MM.1S (cell line): ENCODE data around the gene HSPA1B.
A peak's percentile ranks its signal among the peaks of the same experiment; 100 is the strongest.
"Not testable (repeated sequence)": the region's sequence is repeated elsewhere in the genome, so short reads cannot be mapped to it uniquely, and the experiment has no call there.

ENCODE experiments used
- DNase-seq: peaks from one replicate; pipeline ENCODE4 v3.0.0-alpha.2; 2015
- H2AFZ ChIP-seq: fragments of 300-600 bp; sonication (generic); 2 replicates; pipeline ENCODE4 v1.6.0; 2016; ENCODE audit warnings: antibody characterized with exemption, low read length
- H3F3A ChIP-seq: fragments of 300-600 bp; sonication (generic); 2 replicates; pipeline ENCODE4 v1.6.1; 2016; ENCODE audit warnings: mild to moderate bottlenecking, antibody characterized with exemption, low read length, moderate library complexity, mixed read lengths; ENCODE audit not compliant: insufficient read depth
- H3K27ac ChIP-seq: fragments of 300-600 bp; sonication (generic); 2 replicates; pipeline ENCODE4 v1.5.1; 2016; ENCODE audit warnings: mild to moderate bottlenecking, low read length
- H3K27me3 ChIP-seq: fragments of 300-600 bp; sonication (generic); replicated peaks from 2 replicates; pipeline ENCODE4 v1.6.0; 2016; ENCODE audit warnings: low read length; ENCODE audit not compliant: insufficient read depth
- H3K36me3 ChIP-seq: fragments of 300-600 bp; sonication (generic); replicated peaks from 2 replicates; pipeline ENCODE4 v1.6.1; 2016; ENCODE audit warnings: mild to moderate bottlenecking, low read length, mixed read lengths; ENCODE audit not compliant: insufficient read depth
- H3K4me1 ChIP-seq: fragments of 300-600 bp; sonication (generic); 2 replicates; pipeline ENCODE4 v1.6.1; 2016; ENCODE audit warnings: low read length, mixed read lengths
- H3K4me2 ChIP-seq: fragments of 300-600 bp; sonication (generic); 2 replicates; pipeline ENCODE4 v1.6.0; 2016; ENCODE audit warnings: low read depth, low read length
- H3K4me3 ChIP-seq: fragments of 300-600 bp; sonication (generic); 2 replicates; pipeline ENCODE4 v1.5.1; 2016; ENCODE audit warnings: low read length, mixed read lengths
- H3K79me2 ChIP-seq: fragments of 300-600 bp; sonication (generic); 2 replicates; pipeline ENCODE4 v1.6.1; 2016; ENCODE audit warnings: mixed run types, low read length, mixed read lengths
- H3K9ac ChIP-seq: fragments of 300-600 bp; sonication (generic); 2 replicates; pipeline ENCODE4 v1.6.1; 2016; ENCODE audit warnings: low read length, mixed read lengths
- H3K9me2 ChIP-seq: fragments of 300-600 bp; sonication (generic); replicated peaks from 2 replicates; pipeline ENCODE4 v1.6.1; 2016; ENCODE audit warnings: mild to moderate bottlenecking, low read length, mixed read lengths; ENCODE audit not compliant: insufficient read depth
- H3K9me3 ChIP-seq: fragments of 300-600 bp; sonication (generic); replicated peaks from 2 replicates; pipeline ENCODE4 v1.6.1; 2016; ENCODE audit warnings: mild to moderate bottlenecking, low read length, mixed read lengths; ENCODE audit not compliant: insufficient read depth
- H4K20me1 ChIP-seq: fragments of 300-600 bp; sonication (generic); 2 replicates; pipeline ENCODE4 v1.6.1; 2016; ENCODE audit warnings: mild to moderate bottlenecking, low read length, moderate library complexity, mixed read lengths; ENCODE audit not compliant: insufficient read depth
- CTCF ChIP-seq: fragments of 300-600 bp; sonication (generic); IDR thresholded peaks from 2 replicates; pipeline ENCODE4 v1.5.1; 2016; ENCODE audit warnings: antibody characterized with exemption, low read length, mixed read lengths
- EZH2 ChIP-seq: fragments of 300-600 bp; sonication (generic); optimal IDR thresholded peaks from 2 replicates; pipeline ENCODE3; 2017; ENCODE audit warnings: low read depth, mild to moderate bottlenecking, antibody characterized with exemption, low read length, mixed read lengths
- EZH2phosphoT487 ChIP-seq: fragments of 300-600 bp; sonication (generic); IDR thresholded peaks from 2 replicates; pipeline ENCODE4 v1.6.1; 2018; ENCODE audit warnings: antibody characterized with exemption, low read length

Gene HSPA1B

GRCh38 chr6:31836047-31836473 is 8.5 kb downstream of the HSPA1B start:
- Histone ChIP-seq H3K36me3 (peaks cover 27% of the 10 kb centered on the region; the same call in 1 of the 2 replicates), H3K4me2 (peak overlapping the region; percentile 99), H3K79me2 (peaks cover 52% of the 10 kb centered on the region), H3K27me3 (no peaks in the 10 kb centered on the region), H3K9me3 (no peaks in the 10 kb centered on the region), H4K20me1 (peaks cover 27% of the 10 kb centered on the region), H3K9ac (peak overlapping the region; percentile 97), H2AFZ (no peak overlapping the region), H3F3A (peaks cover 93% of the 10 kb centered on the region), H3K27ac (peak overlapping the region; percentile 81; the same call in 1 of the 2 replicates), H3K4me3 (peak overlapping the region; percentile 98), H3K9me2 (no peaks in the 10 kb centered on the region), H3K4me1 (peaks cover 22% of the 10 kb centered on the region)
- TF ChIP-seq EZH2phosphoT487, result no peak
- TF ChIP-seq EZH2, result no peak
- no peak for TF ChIP-seq CTCF
- DNase-seq, result no peak

DNA sequence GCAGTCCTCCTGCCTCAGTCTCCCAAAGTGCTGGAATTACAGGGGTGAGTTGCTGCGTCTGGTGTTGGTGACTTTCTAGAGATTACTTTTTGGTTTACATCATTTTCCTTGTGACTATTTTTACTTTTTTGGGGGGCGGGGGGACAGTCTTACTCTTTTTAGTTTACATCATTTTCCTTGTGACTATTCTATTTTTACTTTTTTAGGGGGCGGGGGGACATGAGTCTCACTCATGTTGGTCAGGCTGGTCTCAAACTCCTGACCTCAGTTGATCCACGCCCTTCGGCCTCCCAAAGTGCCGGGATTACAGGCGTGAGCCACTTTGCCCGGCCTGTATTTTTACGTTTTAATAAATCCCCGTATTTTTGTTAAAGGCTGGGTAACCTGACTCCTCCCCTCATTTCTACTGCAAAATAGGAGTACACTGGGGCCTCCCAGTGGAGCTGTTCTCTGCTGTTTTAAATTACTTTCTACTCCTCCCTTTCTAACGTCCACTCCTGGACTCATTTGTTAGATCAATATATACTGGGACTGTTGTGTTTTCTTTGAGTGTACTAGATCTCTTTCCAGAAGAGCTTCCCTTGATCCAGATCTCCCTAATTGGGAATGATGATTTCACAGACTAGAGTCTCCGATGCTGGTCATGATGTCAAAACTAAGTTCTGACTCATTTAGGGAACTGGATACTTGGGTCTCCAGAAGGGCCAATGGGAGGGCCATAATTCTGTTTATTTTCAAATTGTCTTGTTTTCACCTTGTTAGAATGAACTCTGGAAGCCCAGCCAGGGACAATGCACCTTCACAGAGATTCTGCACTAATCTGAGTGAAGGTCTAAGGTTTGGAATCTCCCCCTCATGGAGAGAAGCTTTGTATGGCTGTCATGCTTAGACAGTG is 9.2 kb downstream of the HSPA1B start:
- H3K27ac ChIP-seq, result peak overlapping the region; percentile 81; the same call in 1 of the 2 replicates
- H3K4me1 ChIP-seq, result peaks cover 20% of the 10 kb centered on the region
- H3K36me3 ChIP-seq, result peaks cover 27% of the 10 kb centered on the region; the same call in 1 of the 2 replicates
- H3K9me2 ChIP-seq, result no peaks in the 10 kb centered on the region
- DNase-seq, result peak; percentile 29
- TF ChIP-seq CTCF, result peak; percentile 20; the same call in 1 of the 2 replicates
- no peak for TF ChIP-seq EZH2
- no peak for TF ChIP-seq EZH2phosphoT487
- H2AFZ ChIP-seq, result no peak overlapping the region
- H3K4me2 ChIP-seq, result peak overlapping the region; percentile 99
- peaks cover 27% of the 10 kb centered on the region for H4K20me1 ChIP-seq
- H3K79me2 ChIP-seq, result peaks cover 45% of the 10 kb centered on the region
- H3F3A ChIP-seq, result peaks cover 93% of the 10 kb centered on the region
- H3K9ac ChIP-seq, result peak overlapping the region; percentile 97
- H3K4me3 ChIP-seq, result peak overlapping the region; percentile 98
- no peaks in the 10 kb centered on the region for H3K27me3 ChIP-seq
- no peaks in the 10 kb centered on the region for H3K9me3 ChIP-seq

DNA sequence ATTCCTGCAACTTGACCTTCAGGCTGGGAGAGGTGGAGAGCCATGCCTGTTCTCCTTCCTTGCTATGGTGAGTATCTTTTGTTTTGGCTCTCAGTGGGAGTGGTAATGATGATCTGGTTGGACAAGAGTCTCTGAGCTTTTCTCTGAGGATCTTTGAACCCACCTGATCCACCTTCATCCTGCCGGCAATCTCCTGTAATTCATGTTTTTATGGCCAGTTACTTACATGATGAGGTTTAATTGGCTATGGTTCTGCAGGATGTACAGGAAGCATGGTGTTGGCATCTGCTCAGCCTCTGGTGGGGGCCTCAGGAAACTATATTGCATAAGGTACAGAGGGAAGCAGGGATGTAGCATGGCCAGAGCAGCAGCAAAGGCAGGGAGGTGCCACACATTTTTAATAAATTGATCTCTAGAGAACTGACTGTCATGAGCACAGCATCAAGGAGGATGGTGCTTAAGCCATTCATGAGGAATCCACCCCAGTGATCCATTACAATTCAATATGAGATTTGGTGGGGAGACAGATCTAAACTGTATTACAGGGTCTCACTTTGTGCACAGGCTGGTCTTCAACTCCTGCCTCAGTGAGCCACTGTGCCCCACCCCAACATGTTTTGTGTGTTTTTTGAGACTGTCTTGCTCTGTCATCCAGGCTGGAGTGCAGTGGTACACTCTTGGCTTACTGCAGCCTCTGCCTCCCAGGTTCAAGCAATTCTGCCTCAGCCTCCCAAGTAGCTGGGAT is 10.0 kb downstream of the HSPA1B start:
- Histone ChIP-seq H3K9me3 (no peaks in the 10 kb centered on the region), H4K20me1 (peaks cover 27% of the 10 kb centered on the region), H3K36me3 (peaks cover 27% of the 10 kb centered on the region; the same call in 1 of the 2 replicates), H3K4me3 (peak overlapping the region; percentile 98), H2AFZ (no peak overlapping the region), H3F3A (peaks cover 91% of the 10 kb centered on the region), H3K9me2 (no peaks in the 10 kb centered on the region), H3K27me3 (no peaks in the 10 kb centered on the region), H3K4me1 (peaks cover 20% of the 10 kb centered on the region), H3K79me2 (peaks cover 44% of the 10 kb centered on the region), H3K4me2 (peak overlapping the region; percentile 99), H3K27ac (peak overlapping the region; percentile 81; the same call in 1 of the 2 replicates), H3K9ac (peak overlapping the region; percentile 97; the same call in 1 of the 2 replicates)
- no peak for TF ChIP-seq EZH2
- no peak for TF ChIP-seq EZH2phosphoT487
- no peak for TF ChIP-seq CTCF
- DNase-seq, result no peak

DNA sequence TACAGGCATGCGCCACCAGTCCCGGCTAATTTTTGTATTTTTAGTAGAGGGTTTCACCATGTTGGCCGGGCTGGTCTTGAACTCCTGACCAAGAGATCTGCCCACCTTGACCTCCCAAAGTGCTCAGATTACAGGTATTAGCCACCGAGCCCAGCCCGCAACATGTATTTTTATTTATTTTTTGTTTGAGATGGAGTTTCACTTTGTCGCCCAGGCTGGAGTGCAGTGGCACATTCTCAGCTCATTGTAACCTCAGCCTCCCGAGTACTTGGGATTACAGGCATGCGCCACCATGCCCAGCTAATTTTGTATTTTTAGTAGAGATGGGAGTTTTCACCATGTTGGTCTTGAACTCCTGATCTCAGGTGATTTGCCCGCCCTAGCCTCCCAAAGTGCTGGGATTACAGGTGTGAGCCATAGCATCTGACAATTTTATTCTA is 10.6 kb downstream of the HSPA1B start:
- H3K9me3 ChIP-seq, H3K4me3 ChIP-seq, H3K27me3 ChIP-seq, H2AFZ ChIP-seq, H3K27ac ChIP-seq, DNase-seq, H3K9me2 ChIP-seq, H3K9ac ChIP-seq: not testable (repeated sequence)
- Histone ChIP-seq H3F3A (peaks cover 85% of the 10 kb centered on the region), H3K4me1 (peaks cover 17% of the 10 kb centered on the region), H3K36me3 (peaks cover 27% of the 10 kb centered on the region; the same call in 1 of the 2 replicates), H4K20me1 (peaks cover 27% of the 10 kb centered on the region), H3K79me2 (peaks cover 44% of the 10 kb centered on the region), H3K4me2 (peak overlapping the region; percentile 99; the same call in 1 of the 2 replicates)
